Measurements from ENCODE around the gene RIT1.

The RIT1 gene

GRCh38 chr1:155847823-155848529, 63.2 kb downstream of the RIT1 start:
- DNase-seq, result no peak
